Vagina (tissue), 2 donors: Measurements from ENCODE around the gene MGST2. TPM values are rescaled to one million over a fixed set of nuclear protein-coding genes. Genes with fewer than 3 reads are reported as not detected.

Experiments used
- DNase-seq, 2 donors: peaks; one replicate each; pipeline ENCODE4 v3.0.0-alpha.2; 2017; ENCODE audit errors: extremely low spot score in 2 of 2
- H3K27ac ChIP-seq: fragments of 200-600 bp; sonication (generic); one replicate; pipeline ENCODE4 v1.5.1; 2019
- H3K27me3 ChIP-seq: fragments of 200-600 bp; sonication (generic); one replicate; pipeline ENCODE4 v1.5.1; 2019
- H3K36me3 ChIP-seq, 2 donors: fragments of 200-600 bp; sonication (generic); one replicate each; pipeline ENCODE4 v1.5.1; 2017 to 2019
- H3K4me1 ChIP-seq: fragments of 200-600 bp; sonication (generic); one replicate; pipeline ENCODE4 v1.5.1; 2019
- H3K4me3 ChIP-seq, 2 donors: fragments of 200-600 bp; sonication (generic); 1 replicate in 1 of 2; 2 replicates in 1 of 2; pipeline ENCODE4 v1.5.1; 2016 to 2019
- H3K9me3 ChIP-seq: fragments of 200-600 bp; sonication (generic); one replicate; pipeline ENCODE4 v1.5.1; 2019
- POLR2A ChIP-seq, 2 donors: fragments of 450-650 bp; IDR thresholded peaks; one replicate each; pipeline ENCODE4 v1.6.1; 2017; ENCODE audit warnings: antibody characterized with exemption in 2 of 2, mild to moderate bottlenecking in 2 of 2, moderate library complexity in 2 of 2
- POLR2AphosphoS5 ChIP-seq, 2 donors: sonication (generic); formaldehyde crosslinking; IDR thresholded peaks; one replicate each; pipeline ENCODE4 v1.9.0; 2017; ENCODE audit warnings: antibody characterized with exemption in 2 of 2, mild to moderate bottlenecking in 2 of 2, low read depth in 1 of 2; ENCODE audit not compliant: insufficient read depth in 1 of 2
- intact Hi-C: fragments of 100-400 bp; cut with DNase I; formaldehyde crosslinking; loops from one replicate; pipeline ENCODE4 v1.15.1; 2023
- total RNA-seq: library from RNA; depleted of rRNA; stranded (reverse); fragments of >200 nt; gene quantifications from one replicate; pipeline ENCODE4 v1.2.3, GENCODE V29; 2016
- TF ChIP-seq, protein P1 (sequence below), 3 experiments: fragments of 450-650 bp in 2 of 3; fragments of 200-600 bp in 1 of 3; sonication (generic) in 1 of 3; IDR thresholded peaks; one replicate each; pipeline ENCODE4 v1.5.1; 2017 to 2019; ENCODE audit warnings: antibody characterized with exemption in 3 of 3, mild to moderate bottlenecking in 2 of 3, moderate library complexity in 2 of 3

Gene MGST2
- total RNA-seq, 1 donor from 2014 or later = 78.3 TPM

GRCh38 chr4:139745111-139745639, 79.6 kb downstream of the MGST2 start:
- Histone ChIP-seq H3K9me3 (no peaks in the 10 kb centered on the region), H3K4me1 (peaks cover 16% of the 10 kb centered on the region), H3K36me3 (no peaks in the 10 kb centered on the region), H3K4me3 (no peak overlapping the region), H3K27me3 (no peaks in the 10 kb centered on the region), H3K27ac (no peak overlapping the region)
- intact Hi-C loops = no loop called here
- TF ChIP-seq, protein P1, sequence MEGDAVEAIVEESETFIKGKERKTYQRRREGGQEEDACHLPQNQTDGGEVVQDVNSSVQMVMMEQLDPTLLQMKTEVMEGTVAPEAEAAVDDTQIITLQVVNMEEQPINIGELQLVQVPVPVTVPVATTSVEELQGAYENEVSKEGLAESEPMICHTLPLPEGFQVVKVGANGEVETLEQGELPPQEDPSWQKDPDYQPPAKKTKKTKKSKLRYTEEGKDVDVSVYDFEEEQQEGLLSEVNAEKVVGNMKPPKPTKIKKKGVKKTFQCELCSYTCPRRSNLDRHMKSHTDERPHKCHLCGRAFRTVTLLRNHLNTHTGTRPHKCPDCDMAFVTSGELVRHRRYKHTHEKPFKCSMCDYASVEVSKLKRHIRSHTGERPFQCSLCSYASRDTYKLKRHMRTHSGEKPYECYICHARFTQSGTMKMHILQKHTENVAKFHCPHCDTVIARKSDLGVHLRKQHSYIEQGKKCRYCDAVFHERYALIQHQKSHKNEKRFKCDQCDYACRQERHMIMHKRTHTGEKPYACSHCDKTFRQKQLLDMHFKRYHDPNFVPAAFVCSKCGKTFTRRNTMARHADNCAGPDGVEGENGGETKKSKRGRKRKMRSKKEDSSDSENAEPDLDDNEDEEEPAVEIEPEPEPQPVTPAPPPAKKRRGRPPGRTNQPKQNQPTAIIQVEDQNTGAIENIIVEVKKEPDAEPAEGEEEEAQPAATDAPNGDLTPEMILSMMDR (IDR thresholded peaks at IDR 0.05) = no peak
- TF ChIP-seq POLR2A (IDR thresholded peaks at IDR 0.05) = no peak
- TF ChIP-seq POLR2AphosphoS5 (IDR thresholded peaks at IDR 0.05; ENCODE audit: insufficient read depth in 1 of 2, low read depth in 1 of 2) = no peak
- DNase-seq = no peak

DNA sequence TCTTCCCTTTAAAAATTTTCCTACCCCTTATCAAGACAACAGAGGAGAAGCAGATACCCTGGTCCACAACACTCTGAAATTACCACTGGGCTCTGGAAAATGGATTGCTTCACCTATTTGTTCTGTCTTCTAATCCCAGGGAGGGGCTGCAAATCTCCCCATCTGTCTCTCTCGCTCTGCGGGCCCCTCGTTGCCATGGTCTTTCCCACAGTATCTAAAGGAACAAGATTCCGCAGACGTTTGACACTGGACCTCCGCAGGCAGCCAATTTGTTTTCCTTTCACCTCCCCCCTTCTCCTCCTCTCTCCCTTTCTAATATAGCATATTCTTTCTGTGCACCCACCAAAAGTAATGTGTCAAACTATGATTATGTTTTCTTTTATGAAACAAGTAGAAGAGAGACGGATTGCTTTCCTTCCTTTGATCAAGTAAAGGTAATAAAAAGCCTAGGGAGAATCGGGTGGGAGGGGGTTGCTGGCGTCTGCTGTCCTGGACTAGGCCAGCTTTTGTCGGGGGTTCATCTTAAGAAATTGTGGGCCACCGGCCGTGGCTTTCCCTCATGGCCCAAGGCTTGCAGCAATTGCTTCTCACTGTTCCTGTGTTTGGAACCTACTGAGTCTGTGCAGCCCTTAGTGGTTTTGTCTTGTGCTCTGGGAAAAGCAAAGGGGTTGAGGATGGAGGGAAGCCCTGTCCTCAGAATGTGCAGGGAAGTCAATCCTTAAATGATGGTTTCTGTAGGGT, 81.0 kb downstream of the MGST2 start:
- Histone ChIP-seq H3K4me1 (peaks cover 2% of the 10 kb centered on the region), H3K9me3 (no peaks in the 10 kb centered on the region), H3K36me3 (no peaks in the 10 kb centered on the region), H3K27me3 (no peaks in the 10 kb centered on the region), H3K4me3 (no peak overlapping the region), H3K27ac (no peak overlapping the region)
- DNase-seq = no peak
- TF ChIP-seq, protein P1 (IDR thresholded peaks at IDR 0.05) = no peak
- TF ChIP-seq POLR2AphosphoS5 (IDR thresholded peaks at IDR 0.05; ENCODE audit: insufficient read depth in 1 of 2, low read depth in 1 of 2) (no peak), POLR2A (IDR thresholded peaks at IDR 0.05) (no peak)
- intact Hi-C loops = no loop called here

DNA sequence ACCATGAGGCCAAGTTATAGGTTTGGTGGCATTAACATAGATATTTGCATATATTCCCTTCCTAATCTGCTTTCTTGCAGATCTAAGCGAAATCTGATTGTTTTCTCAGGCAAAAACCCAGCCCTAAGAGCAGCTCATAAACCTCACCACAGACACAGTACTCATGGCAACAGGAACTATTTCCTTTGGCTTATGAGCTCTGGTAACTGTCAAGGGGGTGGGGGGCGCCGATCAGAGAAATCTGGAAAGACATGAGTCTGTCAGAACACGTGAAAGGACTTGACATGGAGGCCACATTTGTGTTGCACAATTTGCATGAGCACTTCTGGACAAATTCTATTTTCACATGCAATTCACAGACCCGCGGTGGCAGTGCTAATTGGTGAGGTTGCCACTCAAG, 83.7 kb downstream of the MGST2 start:
- no peaks in the 10 kb centered on the region for H3K4me1 ChIP-seq
- no peak overlapping the region for H3K27ac ChIP-seq
- H3K4me3 ChIP-seq = no peak overlapping the region
- H3K9me3 ChIP-seq = no peaks in the 10 kb centered on the region
- intact Hi-C loops = no loop called here
- TF ChIP-seq POLR2AphosphoS5 (IDR thresholded peaks at IDR 0.05; ENCODE audit: insufficient read depth in 1 of 2, low read depth in 1 of 2) = no peak
- TF ChIP-seq POLR2A (IDR thresholded peaks at IDR 0.05) = no peak
- TF ChIP-seq, protein P1 (IDR thresholded peaks at IDR 0.05) = no peak
- no peak for DNase-seq
- H3K27me3 ChIP-seq = no peaks in the 10 kb centered on the region
- H3K36me3 ChIP-seq = no peaks in the 10 kb centered on the region

GRCh38 chr4:139749835-139750498, 84.3 kb downstream of the MGST2 start:
- no peak for TF ChIP-seq POLR2A (IDR thresholded peaks at IDR 0.05)
- TF ChIP-seq, protein P1 (IDR thresholded peaks at IDR 0.05) = no peak
- no peak for TF ChIP-seq POLR2AphosphoS5 (IDR thresholded peaks at IDR 0.05; ENCODE audit: insufficient read depth in 1 of 2, low read depth in 1 of 2)
- intact Hi-C loops = no loop called here
- Histone ChIP-seq H3K27ac (no peak overlapping the region), H3K4me3 (no peak overlapping the region), H3K9me3 (no peaks in the 10 kb centered on the region), H3K36me3 (no peaks in the 10 kb centered on the region), H3K4me1 (no peaks in the 10 kb centered on the region), H3K27me3 (no peaks in the 10 kb centered on the region)
- no peak for DNase-seq

GRCh38 chr4:139753686-139754085, 88.1 kb downstream of the MGST2 start:
- Histone ChIP-seq H3K9me3 (no peaks in the 10 kb centered on the region), H3K4me1 (no peaks in the 10 kb centered on the region), H3K27me3 (no peaks in the 10 kb centered on the region), H3K4me3 (no peak overlapping the region), H3K27ac (no peak overlapping the region), H3K36me3 (no peaks in the 10 kb centered on the region)
- no peak for DNase-seq
- no peak for TF ChIP-seq POLR2AphosphoS5 (IDR thresholded peaks at IDR 0.05; ENCODE audit: insufficient read depth in 1 of 2, low read depth in 1 of 2)
- TF ChIP-seq POLR2A (IDR thresholded peaks at IDR 0.05) = no peak
- TF ChIP-seq, protein P1 (IDR thresholded peaks at IDR 0.05) = no peak
- intact Hi-C loops = no loop called here
